Aorta (tissue), 5 donors: ENCODE results near the gene LRP1B. TPM values are rescaled to one million over a fixed set of nuclear protein-coding genes. Genes with fewer than 3 reads are reported as not detected.
"Not testable (repeated sequence)": the region's sequence is repeated elsewhere in the genome, so short reads cannot be mapped to it uniquely, and the experiment has no call there.

Experiments used
- ATAC-seq: fragments of 200-7000 bp; cut with Tn5 transposase; one replicate; pipeline ENCODE4 v1.9.1; 2022; ENCODE audit warnings: moderate library complexity; ENCODE audit not compliant: low FRiP score
- DNase-seq, 2 donors: peaks; one replicate each; pipeline ENCODE4 v3.0.0-alpha.2; 2020
- H3K27ac ChIP-seq, 2 donors: one replicate each; pipeline ENCODE4 v1.5.1; 2013; ENCODE audit warnings: low read length in 2 of 2, mild to moderate bottlenecking in 2 of 2, moderate library complexity in 2 of 2, control low read depth in 1 of 2, inconsistent platforms in 1 of 2, low read depth in 1 of 2
- H3K27me3 ChIP-seq, 2 donors: one replicate each; pipeline ENCODE4 v1.6.1; 2013; ENCODE audit warnings: control low read depth in 1 of 2, low read length in 1 of 2, mild to moderate bottlenecking in 1 of 2, moderate library complexity in 1 of 2; ENCODE audit not compliant: insufficient read depth in 2 of 2, control insufficient read depth in 1 of 2
- H3K36me3 ChIP-seq, 2 donors: one replicate each; pipeline ENCODE4 v1.6.1; 2013; ENCODE audit warnings: control low read depth in 1 of 2, low read length in 1 of 2, mild to moderate bottlenecking in 1 of 2; ENCODE audit not compliant: insufficient read depth in 2 of 2, control insufficient read depth in 1 of 2
- H3K4me1 ChIP-seq, 2 donors: one replicate each; pipeline ENCODE4 v1.6.1; 2013; ENCODE audit warnings: low read length in 2 of 2, control low read depth in 1 of 2, mild to moderate bottlenecking in 1 of 2, moderate library complexity in 1 of 2; ENCODE audit not compliant: insufficient read depth in 2 of 2, control insufficient read depth in 1 of 2
- H3K4me3 ChIP-seq, 2 donors: one replicate each; pipeline ENCODE4 v1.5.1; 2013; ENCODE audit warnings: low read length in 2 of 2, control low read depth in 1 of 2, mild to moderate bottlenecking in 1 of 2
- H3K9me3 ChIP-seq: one replicate; pipeline ENCODE4 v1.6.1; 2013; ENCODE audit warnings: mild to moderate bottlenecking, low read length; ENCODE audit not compliant: control insufficient read depth
- WGBS, 2 donors: extraction: QIAGEN DNeasy Blood & Tissue Kit; methylation state at CpG; one replicate each; pipeline ENCODE4 v1.1.7; 2013; 5-methylcytosine and 5-hydroxymethylcytosine counted together
- intact Hi-C, 2 donors: fragments of 100-400 bp; cut with DNase I; formaldehyde crosslinking; loops; one replicate each; pipeline versions ENCODE4 v1.14.2 to v1.15.0; 2022
- polyA plus RNA-seq, 2 donors: library from polyadenylated mRNA; stranded (reverse); fragments of 200-250 nt; gene quantifications; one replicate each; pipeline ENCODE4 v1.2.3, GENCODE V29; 2013
- total RNA-seq, 2 donors: library from RNA; stranded (reverse); fragmentation: NEBNext Ultra II Directional; extraction: Animal tissue kit (Norgen Biotek cat#: 25700); gene quantifications; one replicate each; pipeline ENCODE4 v1.2.1, GENCODE V29; 2021
- donor health status: healthy with polysubstance abuse.
- donor health status: Bipolar disorder and iron deficiency.
- donor health status: DM: no; HTN: no; CAD: no.
- donor health status: DM: no; HTN: no; CAD: no.
- donor health status: DM: yes; HTN: yes; CAD: no.

The LRP1B gene
- total and polyA plus RNA-seq, 4 donors = 0.33 to 0.94 TPM; not detected in 2

DNA sequence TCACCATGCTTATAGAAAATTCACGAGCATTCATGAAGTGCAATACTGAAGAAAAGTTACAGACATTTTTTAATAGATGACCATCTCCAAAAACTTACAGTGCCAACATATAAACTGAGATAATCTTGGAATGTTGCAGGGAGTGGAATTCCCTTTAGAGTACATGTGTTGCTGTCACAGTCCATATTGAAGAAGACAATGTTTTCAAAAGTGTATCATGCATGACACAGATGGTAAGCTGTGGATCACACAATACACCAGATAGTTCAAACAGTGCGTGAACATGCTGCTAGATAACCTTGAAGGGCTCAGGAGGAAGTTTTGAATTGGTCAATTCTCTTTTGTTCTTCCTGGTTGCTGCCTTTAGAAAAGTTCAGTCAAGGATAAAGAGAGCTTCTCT lies 1706.3 kb downstream of the LRP1B start:
- no peaks in the 10 kb centered on the region for H3K4me1 ChIP-seq
- intact Hi-C loops = no loop called here
- H3K27ac ChIP-seq = no peak overlapping the region
- H3K27me3 ChIP-seq = no peaks in the 10 kb centered on the region
- no peaks in the 10 kb centered on the region for H3K36me3 ChIP-seq
- no peak overlapping the region for H3K4me3 ChIP-seq
- H3K9me3 ChIP-seq = no peaks in the 10 kb centered on the region
- DNase-seq (no peak), ATAC-seq (no peak)
- WGBS, 2 donors = 84 to 89% methylated on average over 2 of the region's 2 CpGs

DNA sequence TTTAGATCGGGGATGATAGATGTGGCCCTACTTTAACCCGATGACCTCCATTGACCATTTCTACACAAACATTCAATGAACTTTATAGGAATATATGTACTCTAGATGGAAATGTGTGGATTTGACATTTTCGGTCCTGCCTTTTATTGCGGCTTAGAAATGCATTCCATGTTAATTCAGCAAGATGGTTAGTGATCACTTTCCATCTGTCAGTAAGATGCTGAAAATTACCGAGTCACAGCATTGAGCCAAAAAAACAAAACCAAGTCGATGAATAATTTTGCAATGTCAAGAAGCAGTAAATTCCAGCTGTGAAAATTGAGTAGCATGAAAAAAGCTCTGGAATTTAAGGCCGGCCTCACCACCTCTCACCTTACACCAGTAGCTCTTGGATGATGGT lies 1708.1 kb downstream of the LRP1B start:
- Histone ChIP-seq H3K27me3 (no peaks in the 10 kb centered on the region), H3K4me1 (no peaks in the 10 kb centered on the region), H3K4me3 (no peak overlapping the region), H3K9me3 (no peaks in the 10 kb centered on the region), H3K27ac (no peak overlapping the region), H3K36me3 (no peaks in the 10 kb centered on the region)
- DNase-seq (no peak), ATAC-seq (no peak)
- 77 to 80% methylated on average over 7 of the region's 7 CpGs for WGBS, 2 donors
- intact Hi-C loops = no loop called here

DNA sequence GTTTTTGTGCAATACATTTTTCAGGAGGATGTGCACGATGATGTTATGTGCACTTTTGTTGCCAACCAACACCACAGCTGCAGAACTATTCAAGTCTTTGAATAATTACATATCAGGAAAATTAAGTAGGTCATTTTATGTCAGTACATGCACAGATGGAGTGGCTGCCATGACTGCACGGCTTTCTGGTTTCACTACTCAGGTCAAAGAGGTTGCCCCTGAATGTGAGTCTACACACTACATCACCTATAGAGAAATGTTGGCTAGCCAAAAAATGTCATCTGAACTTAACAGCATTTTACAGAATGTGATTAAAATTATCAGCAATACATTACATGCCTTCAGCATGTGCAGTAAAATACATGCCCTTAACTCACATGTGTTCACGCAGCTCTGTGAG lies 1713.3 kb downstream of the LRP1B start:
- no peak for ATAC-seq

DNA sequence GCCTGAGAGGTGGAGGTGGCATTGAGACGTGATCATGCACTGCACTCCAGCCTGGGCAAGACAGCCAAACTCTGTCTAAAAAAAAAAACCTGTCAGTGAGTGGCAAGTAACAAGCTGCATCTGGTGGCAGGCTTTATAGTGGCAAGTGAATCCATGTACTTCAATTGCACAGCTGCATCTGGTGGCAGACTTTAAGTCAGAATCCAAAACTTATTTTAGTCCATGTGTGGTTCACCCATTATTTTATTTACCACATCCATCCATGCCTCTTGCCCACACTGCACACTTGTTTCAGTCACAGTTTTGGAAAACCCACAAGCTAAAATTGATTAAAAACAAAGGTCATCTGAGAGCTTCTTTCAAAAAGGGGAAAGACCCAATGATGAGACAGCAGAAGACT lies 1714.2 kb downstream of the LRP1B start:
- H3K4me3 ChIP-seq = no peak overlapping the region
- H3K9me3 ChIP-seq = no peaks in the 10 kb centered on the region
- H3K4me1 ChIP-seq = no peaks in the 10 kb centered on the region
- DNase-seq (no peak), ATAC-seq (no peak)
- intact Hi-C loops = no loop called here
- H3K27ac ChIP-seq = no peak overlapping the region
- H3K27me3 ChIP-seq = no peaks in the 10 kb centered on the region
- H3K36me3 ChIP-seq = no peaks in the 10 kb centered on the region
- WGBS, 2 donors = 79 to 86% methylated on average over 1 of the region's 1 CpG

More for the DNA sequence above, 1713.3 kb downstream of the LRP1B start:
- no peak for DNase-seq
- intact Hi-C loops = no loop called here
- 92 to 97% methylated on average over 3 of the region's 3 CpGs for WGBS, 2 donors
- no peak overlapping the region for H3K27ac ChIP-seq
- H3K27me3 ChIP-seq = no peaks in the 10 kb centered on the region
- H3K36me3 ChIP-seq = no peaks in the 10 kb centered on the region
- H3K9me3 ChIP-seq = no peaks in the 10 kb centered on the region
- H3K4me3 ChIP-seq = no peak overlapping the region
- no peaks in the 10 kb centered on the region for H3K4me1 ChIP-seq

DNA sequence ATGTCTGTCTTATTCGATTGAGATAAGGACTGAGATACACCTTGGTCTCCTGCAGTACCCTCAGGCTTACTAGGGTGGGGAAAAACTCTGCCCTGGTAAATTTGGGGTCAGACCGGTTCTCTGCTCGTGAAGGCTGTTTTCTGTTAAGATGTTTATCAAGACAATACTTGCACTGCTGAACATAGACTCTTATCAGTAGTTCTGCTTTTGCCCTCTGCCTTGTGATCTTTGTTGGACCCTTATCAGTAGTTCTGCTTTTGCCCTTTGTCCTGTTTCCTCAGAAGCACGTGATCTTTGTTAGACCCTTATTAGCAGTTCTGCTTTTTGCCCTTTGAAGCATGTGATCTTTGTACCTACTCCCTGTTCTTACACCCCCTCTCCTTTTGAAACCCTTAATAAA lies 1715.8 kb downstream of the LRP1B start:
- H3K36me3 ChIP-seq, ATAC-seq, H3K4me1 ChIP-seq, DNase-seq, intact Hi-C loops, H3K27me3 ChIP-seq, H3K4me3 ChIP-seq, H3K9me3 ChIP-seq, H3K27ac ChIP-seq: not testable (repeated sequence)
- 46 to 72% methylated on average over 4 of the region's 4 CpGs for WGBS, 2 donors

DNA sequence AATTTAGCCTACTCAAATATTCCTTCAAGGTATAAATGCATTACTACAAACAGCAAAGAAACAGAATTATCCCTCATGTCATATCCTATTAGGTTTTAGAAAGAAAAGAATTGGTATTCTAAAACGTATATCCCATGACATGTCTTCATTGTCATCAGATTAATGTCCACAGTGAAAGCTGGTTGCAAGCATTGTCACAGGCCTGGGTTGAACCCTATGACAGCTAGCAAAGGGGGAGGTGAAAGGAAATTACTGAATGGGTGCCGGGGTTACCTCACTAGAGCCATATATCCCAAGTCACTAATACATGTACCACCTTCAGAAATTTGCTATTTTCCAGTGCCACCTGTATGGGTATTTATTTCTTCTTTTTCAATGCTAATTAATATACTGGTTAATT lies 1720.1 kb downstream of the LRP1B start:
- Histone ChIP-seq H3K36me3 (no peaks in the 10 kb centered on the region), H3K4me1 (no peaks in the 10 kb centered on the region), H3K27ac (no peak overlapping the region), H3K9me3 (no peaks in the 10 kb centered on the region), H3K4me3 (no peak overlapping the region), H3K27me3 (no peaks in the 10 kb centered on the region)
- no peak for DNase-seq
- 88 to 89% methylated on average over 2 of the region's 2 CpGs for WGBS, 2 donors
- intact Hi-C loops = no loop called here
- ATAC-seq = no peak

DNA sequence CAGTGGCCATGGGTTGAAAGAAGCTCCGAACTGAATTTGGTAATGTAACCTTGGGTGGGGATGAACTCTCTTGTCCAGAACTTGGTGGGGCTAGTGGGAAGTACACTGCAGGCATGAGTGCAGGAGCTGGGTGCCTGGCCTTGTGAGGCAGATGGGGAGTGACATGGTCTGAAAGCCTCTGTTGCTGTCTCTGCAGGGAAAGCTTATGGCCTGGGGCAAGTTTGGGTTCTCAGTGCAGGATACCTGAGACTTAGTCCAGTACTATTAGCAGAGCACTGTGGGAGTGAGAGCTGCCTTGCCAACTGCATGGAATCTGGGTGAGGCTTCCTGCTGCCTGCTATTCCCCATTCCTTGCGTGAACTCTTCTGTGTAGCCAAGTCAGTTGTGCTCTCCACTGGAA lies 1729.8 kb downstream of the LRP1B start:
- Histone ChIP-seq H3K36me3 (no peaks in the 10 kb centered on the region), H3K27me3 (no peaks in the 10 kb centered on the region), H3K27ac (no peak overlapping the region), H3K9me3 (peaks cover 2% of the 10 kb centered on the region), H3K4me1 (no peaks in the 10 kb centered on the region), H3K4me3 (no peak overlapping the region)
- ATAC-seq = no peak
- DNase-seq = no peak
- intact Hi-C loops = no loop called here
- 92 to 93% methylated on average over 2 of the region's 2 CpGs for WGBS, 2 donors

DNA sequence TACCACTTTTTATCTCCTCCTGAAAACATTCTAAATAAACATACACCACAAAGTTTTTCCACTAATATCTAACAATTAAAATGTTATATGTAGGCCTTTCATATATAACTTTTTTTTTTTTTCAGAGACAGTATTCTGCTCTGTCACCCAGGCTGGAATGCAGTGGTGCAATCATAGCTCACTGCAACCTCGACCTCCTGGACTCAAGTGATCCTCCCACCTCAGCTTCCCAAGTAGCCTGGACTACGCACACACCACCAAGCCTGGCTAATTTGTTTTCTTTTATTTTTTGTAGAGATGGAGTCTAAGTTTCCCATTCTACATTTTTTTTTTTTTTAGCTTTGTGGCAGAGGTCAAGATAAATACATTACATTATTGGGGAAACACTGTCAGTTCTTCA lies 1738.0 kb downstream of the LRP1B start:
- H3K36me3 ChIP-seq = no peaks in the 10 kb centered on the region
- H3K27ac ChIP-seq = no peak overlapping the region
- whole genome bisulfite sequencing, 2 donors = 81 to 83% methylated on average over 2 of the region's 2 CpGs
- H3K9me3 ChIP-seq = no peaks in the 10 kb centered on the region
- H3K4me3 ChIP-seq = no peak overlapping the region
- DNase-seq = no peak
- H3K4me1 ChIP-seq = no peaks in the 10 kb centered on the region
- no peaks in the 10 kb centered on the region for H3K27me3 ChIP-seq
- intact Hi-C loops = no loop called here
- no peak for ATAC-seq

DNA sequence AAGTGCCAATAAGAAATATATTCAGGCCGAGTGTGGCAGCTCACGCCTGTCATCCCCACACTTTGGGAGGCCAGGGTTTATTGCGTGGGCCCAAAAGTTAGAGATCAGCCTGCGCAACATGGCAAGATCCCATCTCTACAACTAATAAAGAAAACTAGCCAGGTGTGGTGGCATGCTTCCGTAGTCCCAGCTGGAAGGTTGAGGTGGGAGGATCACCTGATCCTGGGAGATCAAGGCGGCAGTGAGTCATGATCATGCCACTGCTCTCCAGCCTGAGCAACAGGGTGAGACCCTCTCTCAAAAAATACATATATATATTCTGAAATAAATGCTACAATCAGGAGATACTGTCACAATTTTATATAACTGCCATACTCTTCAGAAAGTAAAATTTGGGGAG lies 1745.9 kb downstream of the LRP1B start:
- H3K4me1 ChIP-seq = no peaks in the 10 kb centered on the region
- ATAC-seq (no peak), DNase-seq (peak in 1 of 2 donors; percentile 33)
- H3K27ac ChIP-seq = no peak overlapping the region
- H3K9me3 ChIP-seq = no peaks in the 10 kb centered on the region
- WGBS, 2 donors = 97% methylated on average over 6 of the region's 6 CpGs
- H3K36me3 ChIP-seq = no peaks in the 10 kb centered on the region
- no peaks in the 10 kb centered on the region for H3K27me3 ChIP-seq
- no peak overlapping the region for H3K4me3 ChIP-seq
- intact Hi-C loops = no loop called here
